ENCODE results near the gene LSS. TPM values are rescaled to one million over a fixed set of nuclear protein-coding genes. Genes with fewer than 3 reads are reported as not detected.

Gene LSS
- total RNA-seq, 2 experiments from 2014 or later: 72.1 to 76.1 TPM

- CTCF ChIA-PET: no interaction called here
- Mint-ChIP-seq H3K9me3 (ENCODE audit: insufficient read depth) (no peaks in the 10 kb centered on the region), H3K27ac (no peak overlapping the region), H3K4me3 (no peak overlapping the region), H3K4me1 (ENCODE audit: low read depth) (peaks cover 17% of the 10 kb centered on the region), H3K27me3 (ENCODE audit: low read depth) (no peaks in the 10 kb centered on the region), H3K36me3 (ENCODE audit: low read depth) (no peaks in the 10 kb centered on the region)
- DNase-seq (no peak), ATAC-seq (no peak)
- POLR2A ChIA-PET: no interaction called here
These were observed 88.9 kb downstream of the LSS start for GRCh38 chr21:46139686-46140085.

- no peak for ATAC-seq
- H3K27ac Mint-ChIP-seq: no peak overlapping the region
- POLR2A ChIA-PET: no interaction called here
- H3K4me3 Mint-ChIP-seq: no peak overlapping the region
- DNase-seq: no peak
- peaks cover 8% of the 10 kb centered on the region for H3K4me1 Mint-ChIP-seq (ENCODE audit: low read depth)
- no peaks in the 10 kb centered on the region for H3K27me3 Mint-ChIP-seq (ENCODE audit: low read depth)
- CTCF ChIA-PET: no interaction called here
- H3K36me3 Mint-ChIP-seq (ENCODE audit: low read depth): no peaks in the 10 kb centered on the region
- H3K9me3 Mint-ChIP-seq (ENCODE audit: insufficient read depth): no peaks in the 10 kb centered on the region
These were observed 90.1 kb downstream of the LSS start for GRCh38 chr21:46138383-46138970.

Other genes starting within 250 kb of the LSS start
- gene COL6A1, start 247.0 kb downstream of the LSS start, total RNA-seq: under 1 TPM; 0.26 to 0.42 TPM
- 1 to 10 TPM; 6.0 to 7.2 TPM for gene COL6A2, start 130.7 kb downstream of the LSS start, total RNA-seq
- under 1 TPM; 0.37 to 0.50 TPM for gene FTCD, start 73.2 kb downstream of the LSS start, total RNA-seq
- gene SPATC1L, start 44.3 kb downstream of the LSS start, total RNA-seq: 10 to 100 TPM; 14.4 to 17.5 TPM
- 100 to 1,000 TPM; 106 to 113 TPM for gene MCM3AP, start 56.8 kb upstream of the LSS start, total RNA-seq
- 10 to 100 TPM; 13.4 to 15.2 TPM for gene YBEY, start 57.6 kb upstream of the LSS start, total RNA-seq
- gene C21orf58, start 95.1 kb upstream of the LSS start, total RNA-seq: 10 to 100 TPM; 59.0 to 65.4 TPM
- 10 to 100 TPM; 89.0 to 98.8 TPM for gene PCNT, start 95.4 kb upstream of the LSS start, total RNA-seq
- gene DIP2A, start 230.1 kb upstream of the LSS start, total RNA-seq: 10 to 100 TPM; 53.7 to 53.9 TPM

Data from activated CD8-positive, alpha-beta T cell treated with anti-CD3 and anti-CD28 coated beads, Interleukin-2, amount 10 ng/mL, durations not matched to agents 7 days and 5 days (primary cell).